ENCODE data around the gene HHATL. TPM values are rescaled to one million over a fixed set of nuclear protein-coding genes. Genes with fewer than 3 reads are reported as not detected.
"Not testable (repeated sequence)": the region's sequence is repeated elsewhere in the genome, so short reads cannot be mapped to it uniquely, and the experiment has no call there.

Gene HHATL
- polyA plus RNA-seq, 4 donors = 0.13 to 5.4 (median 1.2) TPM

- no peaks in the 10 kb centered on the region for H3K36me3 ChIP-seq (ENCODE audit: control insufficient read depth in 3 of 3, insufficient read depth in 2 of 3, low read depth in 1 of 3, low read length in 3 of 3)
- H3K4me3 ChIP-seq (ENCODE audit: low read depth in 1 of 3, low read length in 3 of 3) = no peak overlapping the region
- no peaks in the 10 kb centered on the region for H3K9me3 ChIP-seq (ENCODE audit: control insufficient read depth in 2 of 2, insufficient read depth in 1 of 2, low read depth in 1 of 2, low read length in 1 of 2)
- WGBS, 3 donors = 81 to 82% (median 81%) methylated on average over 3 of the region's 3 CpGs
- no peaks in the 10 kb centered on the region for H3K4me1 ChIP-seq (ENCODE audit: control insufficient read depth in 3 of 3, insufficient read depth in 2 of 3, low read depth in 1 of 3, low read length in 2 of 3)
- no peaks in the 10 kb centered on the region for H3K27me3 ChIP-seq (ENCODE audit: control insufficient read depth in 3 of 3, insufficient read depth in 3 of 3, low read length in 3 of 3)
- FAIRE-seq (no peak), DNase-seq (no peak)
- no peak overlapping the region for H3K27ac ChIP-seq (ENCODE audit: low read depth in 1 of 3, low read length in 2 of 3)
Measured at GRCh38 chr3:42730706-42731420, 28.3 kb upstream of the HHATL start.

- H3K4me1 ChIP-seq (ENCODE audit: control insufficient read depth in 3 of 3, insufficient read depth in 2 of 3, low read depth in 1 of 3, low read length in 2 of 3) = no peaks in the 10 kb centered on the region
- 88 to 91% (median 90%) methylated on average over 11 of the region's 11 CpGs for WGBS, 3 donors
- no peak overlapping the region for H3K27ac ChIP-seq (ENCODE audit: low read depth in 1 of 3, low read length in 2 of 3)
- H3K4me3 ChIP-seq (ENCODE audit: low read depth in 1 of 3, low read length in 3 of 3) = no peak overlapping the region
- H3K36me3 ChIP-seq (ENCODE audit: control insufficient read depth in 3 of 3, insufficient read depth in 2 of 3, low read depth in 1 of 3, low read length in 3 of 3) = no peaks in the 10 kb centered on the region
- H3K9me3 ChIP-seq (ENCODE audit: control insufficient read depth in 2 of 2, insufficient read depth in 1 of 2, low read depth in 1 of 2, low read length in 1 of 2) = no peaks in the 10 kb centered on the region
- DNase-seq (no peak), FAIRE-seq (no peak)
- H3K27me3 ChIP-seq (ENCODE audit: control insufficient read depth in 3 of 3, insufficient read depth in 3 of 3, low read length in 3 of 3) = no peaks in the 10 kb centered on the region
Measured at GRCh38 chr3:42730294-42730693, 27.7 kb upstream of the HHATL start.

- Histone ChIP-seq H3K27me3 (ENCODE audit: control insufficient read depth in 3 of 3, insufficient read depth in 3 of 3, low read length in 3 of 3) (no peaks in the 10 kb centered on the region), H3K4me1 (ENCODE audit: control insufficient read depth in 3 of 3, insufficient read depth in 2 of 3, low read depth in 1 of 3, low read length in 2 of 3) (no peaks in the 10 kb centered on the region), H3K36me3 (ENCODE audit: control insufficient read depth in 3 of 3, insufficient read depth in 2 of 3, low read depth in 1 of 3, low read length in 3 of 3) (no peaks in the 10 kb centered on the region), H3K9me3 (ENCODE audit: control insufficient read depth in 2 of 2, insufficient read depth in 1 of 2, low read depth in 1 of 2, low read length in 1 of 2) (no peaks in the 10 kb centered on the region), H3K4me3 (ENCODE audit: low read depth in 1 of 3, low read length in 3 of 3) (no peak overlapping the region), H3K27ac (ENCODE audit: low read depth in 1 of 3, low read length in 2 of 3) (no peak overlapping the region)
- FAIRE-seq (no peak), DNase-seq (no peak)
- WGBS, 3 donors = 69 to 81% (median 75%) methylated on average over 6 of the region's 6 CpGs
Measured at GRCh38 chr3:42729404-42730145, 27.0 kb upstream of the HHATL start.

GRCh38 chr3:42728668-42729364 is 26.2 kb upstream of the HHATL start:
- 72 to 85% (median 80%) methylated on average over 3 of the region's 3 CpGs for WGBS, 3 donors
- Histone ChIP-seq H3K9me3 (ENCODE audit: control insufficient read depth in 2 of 2, insufficient read depth in 1 of 2, low read depth in 1 of 2, low read length in 1 of 2) (no peaks in the 10 kb centered on the region), H3K36me3 (ENCODE audit: control insufficient read depth in 3 of 3, insufficient read depth in 2 of 3, low read depth in 1 of 3, low read length in 3 of 3) (no peaks in the 10 kb centered on the region), H3K27me3 (ENCODE audit: control insufficient read depth in 3 of 3, insufficient read depth in 3 of 3, low read length in 3 of 3) (no peaks in the 10 kb centered on the region), H3K4me3 (ENCODE audit: low read depth in 1 of 3, low read length in 3 of 3) (no peak overlapping the region), H3K4me1 (ENCODE audit: control insufficient read depth in 3 of 3, insufficient read depth in 2 of 3, low read depth in 1 of 3, low read length in 2 of 3) (no peaks in the 10 kb centered on the region), H3K27ac (ENCODE audit: low read depth in 1 of 3, low read length in 2 of 3) (no peak overlapping the region)
- no peak for DNase-seq
- no peak for FAIRE-seq

- no peaks in the 10 kb centered on the region for H3K4me1 ChIP-seq (ENCODE audit: control insufficient read depth in 3 of 3, insufficient read depth in 2 of 3, low read depth in 1 of 3, low read length in 2 of 3)
- H3K27me3 ChIP-seq (ENCODE audit: control insufficient read depth in 3 of 3, insufficient read depth in 3 of 3, low read length in 3 of 3) = no peaks in the 10 kb centered on the region
- DNase-seq = no peak
- no peak for FAIRE-seq
- H3K4me3 ChIP-seq (ENCODE audit: low read depth in 1 of 3, low read length in 3 of 3) = no peak overlapping the region
- 24 to 35% (median 35%) methylated on average over 3 of the region's 3 CpGs for WGBS, 3 donors
- no peaks in the 10 kb centered on the region for H3K36me3 ChIP-seq (ENCODE audit: control insufficient read depth in 3 of 3, insufficient read depth in 2 of 3, low read depth in 1 of 3, low read length in 3 of 3)
- H3K27ac ChIP-seq (ENCODE audit: low read depth in 1 of 3, low read length in 2 of 3) = no peak overlapping the region
- no peaks in the 10 kb centered on the region for H3K9me3 ChIP-seq (ENCODE audit: control insufficient read depth in 2 of 2, insufficient read depth in 1 of 2, low read depth in 1 of 2, low read length in 1 of 2)
Measured at GRCh38 chr3:42728056-42728455, 25.5 kb upstream of the HHATL start.

GRCh38 chr3:42725454-42725853 is 22.9 kb upstream of the HHATL start:
- H3K4me3 ChIP-seq (ENCODE audit: low read depth in 1 of 3, low read length in 3 of 3) = no peak overlapping the region
- H3K4me1 ChIP-seq (ENCODE audit: control insufficient read depth in 3 of 3, insufficient read depth in 2 of 3, low read depth in 1 of 3, low read length in 2 of 3) = no peaks in the 10 kb centered on the region
- no peaks in the 10 kb centered on the region for H3K9me3 ChIP-seq (ENCODE audit: control insufficient read depth in 2 of 2, insufficient read depth in 1 of 2, low read depth in 1 of 2, low read length in 1 of 2)
- H3K27ac ChIP-seq (ENCODE audit: low read depth in 1 of 3, low read length in 2 of 3) = no peak overlapping the region
- no peak for FAIRE-seq
- H3K27me3 ChIP-seq (ENCODE audit: control insufficient read depth in 3 of 3, insufficient read depth in 3 of 3, low read length in 3 of 3) = no peaks in the 10 kb centered on the region
- 79 to 89% (median 82%) methylated on average over 2 of the region's 2 CpGs for WGBS, 3 donors
- no peaks in the 10 kb centered on the region for H3K36me3 ChIP-seq (ENCODE audit: control insufficient read depth in 3 of 3, insufficient read depth in 2 of 3, low read depth in 1 of 3, low read length in 3 of 3)
- DNase-seq = no peak

- no peaks in the 10 kb centered on the region for H3K36me3 ChIP-seq (ENCODE audit: control insufficient read depth in 3 of 3, insufficient read depth in 2 of 3, low read depth in 1 of 3, low read length in 3 of 3)
- no peak overlapping the region for H3K27ac ChIP-seq (ENCODE audit: low read depth in 1 of 3, low read length in 2 of 3)
- no peaks in the 10 kb centered on the region for H3K4me1 ChIP-seq (ENCODE audit: control insufficient read depth in 3 of 3, insufficient read depth in 2 of 3, low read depth in 1 of 3, low read length in 2 of 3)
- FAIRE-seq (no peak), DNase-seq (no peak)
- no peak overlapping the region for H3K4me3 ChIP-seq (ENCODE audit: low read depth in 1 of 3, low read length in 3 of 3)
- 96 to 97% (median 96%) methylated on average over 2 of the region's 2 CpGs for WGBS, 3 donors
- H3K9me3 ChIP-seq (ENCODE audit: control insufficient read depth in 2 of 2, insufficient read depth in 1 of 2, low read depth in 1 of 2, low read length in 1 of 2) = no peaks in the 10 kb centered on the region
- H3K27me3 ChIP-seq (ENCODE audit: control insufficient read depth in 3 of 3, insufficient read depth in 3 of 3, low read length in 3 of 3) = no peaks in the 10 kb centered on the region
Measured at GRCh38 chr3:42723219-42723618, 20.6 kb upstream of the HHATL start.

- FAIRE-seq; H3K4me3 ChIP-seq (ENCODE audit: low read depth in 1 of 3, low read length in 3 of 3); H3K36me3 ChIP-seq (ENCODE audit: control insufficient read depth in 3 of 3, insufficient read depth in 2 of 3, low read depth in 1 of 3, low read length in 3 of 3); H3K27ac ChIP-seq (ENCODE audit: low read depth in 1 of 3, low read length in 2 of 3); H3K4me1 ChIP-seq (ENCODE audit: control insufficient read depth in 3 of 3, insufficient read depth in 2 of 3, low read depth in 1 of 3, low read length in 2 of 3); H3K9me3 ChIP-seq (ENCODE audit: control insufficient read depth in 2 of 2, insufficient read depth in 1 of 2, low read depth in 1 of 2, low read length in 1 of 2); DNase-seq; H3K27me3 ChIP-seq (ENCODE audit: control insufficient read depth in 3 of 3, insufficient read depth in 3 of 3, low read length in 3 of 3): not testable (repeated sequence)
- WGBS, 3 donors = 76 to 82% (median 81%) methylated on average over 2 to 3 of the region's 3 CpGs
Measured at GRCh38 chr3:42722442-42722841, 19.8 kb upstream of the HHATL start.

Measured in small intestine (tissue), 7 donors.